ENCODE results near the gene LY6G6C. TPM values are rescaled to one million over a fixed set of nuclear protein-coding genes. Genes with fewer than 3 reads are reported as not detected.

The LY6G6C gene
- total RNA-seq, 5 donors from 2014 or later (not counting 1 experiment from before 2014, with no cell fraction given), result not detected

GRCh38 chr6:31761343-31761742 is 39.8 kb upstream of the LY6G6C start:
- POLR2A ChIA-PET, result no interaction called here
- Histone ChIP-seq H3K27ac (ENCODE audit: low read length) (no peak overlapping the region), H3K27me3 (replicated peaks in 1 of 2; ENCODE audit: control insufficient read depth in 2 of 2, extremely low read depth in 1 of 2, insufficient read depth in 2 of 2, low read length in 1 of 2) (no peaks in the 10 kb centered on the region), H3K36me3 (ENCODE audit: control insufficient read depth in 2 of 2, extremely low read depth in 1 of 2, insufficient read depth in 1 of 2, low read length in 1 of 2) (no peaks in the 10 kb centered on the region), H3K4me1 (ENCODE audit: control insufficient read depth in 1 of 2, extremely low read depth in 1 of 2, insufficient read depth in 2 of 2, low read length in 2 of 2) (no peaks in the 10 kb centered on the region), H3K4me3 (ENCODE audit: control insufficient read depth in 1 of 2, extremely low read depth in 1 of 2, low read length in 1 of 2) (no peak overlapping the region), H3K9me3 (no peaks in the 10 kb centered on the region)
- Mint-ChIP-seq H3K4me3 (no peak overlapping the region), H3K27me3 (no peaks in the 10 kb centered on the region), H3K27ac (no peak overlapping the region), H3K9me3 (no peaks in the 10 kb centered on the region), H3K4me1 (peaks cover 0 to 9% (median 0%) of the 10 kb centered on the region in 3 donors), H3K36me3 (peaks cover 32% of the 10 kb centered on the region)
- no peak for DNase-seq
- CTCF ChIA-PET, result no interaction called here
- ATAC-seq (replicated peaks in 1 of 4), result no peak
- 100% methylated on average over 4 of the region's 8 CpGs for WGBS (ENCODE audit: insufficient coverage)

- DNase-seq, result no peak
- Mint-ChIP-seq H3K4me3 (no peak overlapping the region), H3K9me3 (no peaks in the 10 kb centered on the region), H3K27ac (no peak overlapping the region), H3K27me3 (no peaks in the 10 kb centered on the region), H3K4me1 (peaks cover 0 to 9% (median 0%) of the 10 kb centered on the region in 3 donors), H3K36me3 (peaks cover 32% of the 10 kb centered on the region)
- no CpG with 5 or more reads among the region's 5 CpGs for WGBS (ENCODE audit: insufficient coverage)
- no peak overlapping the region for H3K27ac ChIP-seq (ENCODE audit: low read length)
- no peak for ATAC-seq (replicated peaks in 1 of 4)
- ChIA-PET CTCF (interaction anchor here in 1 of 2 donors (0.7 kb wide), 1 partner anchor 70 kb away, joined by 8 read pairs; no protein-coding TSS in a partner anchor), POLR2A (no interaction called here)
- no peaks in the 10 kb centered on the region for H3K36me3 ChIP-seq (ENCODE audit: control insufficient read depth in 2 of 2, extremely low read depth in 1 of 2, insufficient read depth in 1 of 2, low read length in 1 of 2)
- no peak overlapping the region for H3K4me3 ChIP-seq (ENCODE audit: control insufficient read depth in 1 of 2, extremely low read depth in 1 of 2, low read length in 1 of 2)
- no peaks in the 10 kb centered on the region for H3K27me3 ChIP-seq (replicated peaks in 1 of 2; ENCODE audit: control insufficient read depth in 2 of 2, extremely low read depth in 1 of 2, insufficient read depth in 2 of 2, low read length in 1 of 2)
- no peaks in the 10 kb centered on the region for H3K4me1 ChIP-seq (ENCODE audit: control insufficient read depth in 1 of 2, extremely low read depth in 1 of 2, insufficient read depth in 2 of 2, low read length in 2 of 2)
- no peaks in the 10 kb centered on the region for H3K9me3 ChIP-seq
Observed at GRCh38 chr6:31760790-31761189, 39.2 kb upstream of the LY6G6C start.

GRCh38 chr6:31758281-31758680 is 36.7 kb upstream of the LY6G6C start:
- Mint-ChIP-seq H3K4me3 (no peak overlapping the region), H3K27me3 (no peaks in the 10 kb centered on the region), H3K27ac (no peak overlapping the region), H3K9me3 (no peaks in the 10 kb centered on the region), H3K4me1 (peaks cover 0 to 9% (median 0%) of the 10 kb centered on the region in 3 donors), H3K36me3 (peaks cover 28% of the 10 kb centered on the region)
- CTCF ChIA-PET, result no interaction called here
- H3K9me3 ChIP-seq, result no peaks in the 10 kb centered on the region
- no peaks in the 10 kb centered on the region for H3K27me3 ChIP-seq (replicated peaks in 1 of 2; ENCODE audit: control insufficient read depth in 2 of 2, extremely low read depth in 1 of 2, insufficient read depth in 2 of 2, low read length in 1 of 2)
- H3K4me3 ChIP-seq (ENCODE audit: control insufficient read depth in 1 of 2, extremely low read depth in 1 of 2, low read length in 1 of 2), result no peak overlapping the region
- ATAC-seq (replicated peaks in 1 of 4) (no peak), DNase-seq (no peak)
- POLR2A ChIA-PET, result no interaction called here
- H3K36me3 ChIP-seq (ENCODE audit: control insufficient read depth in 2 of 2, extremely low read depth in 1 of 2, insufficient read depth in 1 of 2, low read length in 1 of 2), result no peaks in the 10 kb centered on the region
- WGBS (ENCODE audit: insufficient coverage), result 100% methylated on average over 1 of the region's 2 CpGs
- H3K27ac ChIP-seq (ENCODE audit: low read length), result no peak overlapping the region
- no peaks in the 10 kb centered on the region for H3K4me1 ChIP-seq (ENCODE audit: control insufficient read depth in 1 of 2, extremely low read depth in 1 of 2, insufficient read depth in 2 of 2, low read length in 2 of 2)

DNA sequence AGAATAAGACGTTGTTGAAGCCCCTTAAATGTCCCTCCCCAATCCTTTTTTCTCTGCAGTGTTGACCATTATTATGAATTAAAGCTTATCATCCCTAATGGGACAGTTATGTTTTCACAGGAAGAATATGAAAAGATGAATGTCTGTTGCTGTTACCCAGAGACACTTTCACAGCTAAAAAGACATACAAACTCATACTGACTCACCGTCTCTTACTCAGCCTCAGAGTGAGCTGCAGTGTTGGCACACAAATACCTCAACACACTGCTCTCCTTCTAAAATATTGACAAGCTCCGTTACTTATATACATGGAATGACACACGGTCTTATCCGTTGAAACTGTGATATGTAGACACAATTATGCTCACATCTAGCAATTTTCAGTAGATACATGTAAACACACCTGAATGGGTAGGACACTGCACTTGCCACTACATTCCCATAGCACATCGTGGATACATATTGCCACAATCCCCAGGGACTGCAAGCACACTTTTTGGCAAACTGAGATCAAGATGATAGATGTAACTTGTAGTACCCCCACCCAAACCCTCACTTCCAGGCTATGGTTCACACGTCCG is 31.3 kb upstream of the LY6G6C start:
- Histone ChIP-seq H3K4me3 (ENCODE audit: control insufficient read depth in 1 of 2, extremely low read depth in 1 of 2, low read length in 1 of 2) (no peak overlapping the region), H3K36me3 (ENCODE audit: control insufficient read depth in 2 of 2, extremely low read depth in 1 of 2, insufficient read depth in 1 of 2, low read length in 1 of 2) (no peaks in the 10 kb centered on the region), H3K27me3 (replicated peaks in 1 of 2; ENCODE audit: control insufficient read depth in 2 of 2, extremely low read depth in 1 of 2, insufficient read depth in 2 of 2, low read length in 1 of 2) (no peaks in the 10 kb centered on the region), H3K4me1 (ENCODE audit: control insufficient read depth in 1 of 2, extremely low read depth in 1 of 2, insufficient read depth in 2 of 2, low read length in 2 of 2) (no peaks in the 10 kb centered on the region), H3K9me3 (no peaks in the 10 kb centered on the region), H3K27ac (ENCODE audit: low read length) (no peak overlapping the region)
- DNase-seq, result no peak
- 97% methylated on average over 4 of the region's 8 CpGs for WGBS (ENCODE audit: insufficient coverage)
- no peak overlapping the region for H3K27ac Mint-ChIP-seq
- H3K36me3 Mint-ChIP-seq, result no peaks in the 10 kb centered on the region
- no peak overlapping the region for H3K4me3 Mint-ChIP-seq
- CTCF ChIA-PET, result interaction anchor here in 1 of 2 donors (1.1 kb wide), 1 partner anchor 17 kb away, joined by 3 read pairs; no protein-coding TSS in a partner anchor
- no peaks in the 10 kb centered on the region for H3K9me3 Mint-ChIP-seq
- no peak for ATAC-seq (replicated peaks in 1 of 4)
- no peaks in the 10 kb centered on the region for H3K4me1 Mint-ChIP-seq
- no peaks in the 10 kb centered on the region for H3K27me3 Mint-ChIP-seq
- POLR2A ChIA-PET, result interaction anchor here in 1 of 2 donors (0.6 to 0.7 kb wide), 2 partner anchors 32 to 941 kb away, joined by 3 to 8 read pairs; no protein-coding TSS in a partner anchor

DNA sequence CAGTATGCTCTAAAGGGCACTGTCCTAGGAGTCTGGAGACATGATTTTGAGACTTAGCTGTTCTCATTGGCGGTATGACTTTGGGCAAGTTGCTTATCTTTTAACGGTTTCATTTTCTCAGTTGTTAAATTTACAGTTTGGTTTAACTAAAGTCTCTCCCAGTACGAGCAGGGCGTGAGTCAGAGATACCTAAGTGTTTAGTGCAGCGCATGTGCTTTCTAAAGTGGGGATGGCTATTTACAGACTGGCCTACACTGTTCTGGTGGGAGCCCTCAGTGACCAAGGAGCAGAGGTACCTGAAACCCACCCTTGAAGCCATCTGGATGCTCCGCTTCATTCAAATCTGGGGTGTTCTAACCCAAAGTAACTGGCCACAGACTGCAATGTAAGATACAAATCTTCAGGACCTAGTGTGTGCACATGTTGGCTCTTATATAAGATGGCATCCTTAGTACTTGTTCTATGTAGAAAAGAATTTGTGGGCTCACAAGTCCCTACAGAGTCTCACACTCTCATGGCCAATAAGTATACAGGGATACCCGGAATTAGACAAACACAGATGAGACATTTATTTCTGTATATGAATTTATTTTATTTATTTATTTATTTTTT is 29.0 kb upstream of the LY6G6C start:
- ChIA-PET CTCF (no interaction called here), POLR2A (no interaction called here)
- Mint-ChIP-seq H3K4me3 (no peak overlapping the region), H3K27ac (no peak overlapping the region), H3K9me3 (no peaks in the 10 kb centered on the region), H3K4me1 (no peaks in the 10 kb centered on the region), H3K36me3 (no peaks in the 10 kb centered on the region), H3K27me3 (no peaks in the 10 kb centered on the region)
- Histone ChIP-seq H3K27ac (ENCODE audit: low read length) (no peak overlapping the region), H3K27me3 (replicated peaks in 1 of 2; ENCODE audit: control insufficient read depth in 2 of 2, extremely low read depth in 1 of 2, insufficient read depth in 2 of 2, low read length in 1 of 2) (no peaks in the 10 kb centered on the region), H3K4me1 (ENCODE audit: control insufficient read depth in 1 of 2, extremely low read depth in 1 of 2, insufficient read depth in 2 of 2, low read length in 2 of 2) (no peaks in the 10 kb centered on the region), H3K4me3 (ENCODE audit: control insufficient read depth in 1 of 2, extremely low read depth in 1 of 2, low read length in 1 of 2) (no peak overlapping the region), H3K9me3 (no peaks in the 10 kb centered on the region), H3K36me3 (ENCODE audit: control insufficient read depth in 2 of 2, extremely low read depth in 1 of 2, insufficient read depth in 1 of 2, low read length in 1 of 2) (peaks cover 0 to 3% of the 10 kb centered on the region in 2 donors)
- ATAC-seq (replicated peaks in 1 of 4) (no peak), DNase-seq (no peak)
- 95% methylated on average over 5 of the region's 7 CpGs for WGBS (ENCODE audit: insufficient coverage)

DNA sequence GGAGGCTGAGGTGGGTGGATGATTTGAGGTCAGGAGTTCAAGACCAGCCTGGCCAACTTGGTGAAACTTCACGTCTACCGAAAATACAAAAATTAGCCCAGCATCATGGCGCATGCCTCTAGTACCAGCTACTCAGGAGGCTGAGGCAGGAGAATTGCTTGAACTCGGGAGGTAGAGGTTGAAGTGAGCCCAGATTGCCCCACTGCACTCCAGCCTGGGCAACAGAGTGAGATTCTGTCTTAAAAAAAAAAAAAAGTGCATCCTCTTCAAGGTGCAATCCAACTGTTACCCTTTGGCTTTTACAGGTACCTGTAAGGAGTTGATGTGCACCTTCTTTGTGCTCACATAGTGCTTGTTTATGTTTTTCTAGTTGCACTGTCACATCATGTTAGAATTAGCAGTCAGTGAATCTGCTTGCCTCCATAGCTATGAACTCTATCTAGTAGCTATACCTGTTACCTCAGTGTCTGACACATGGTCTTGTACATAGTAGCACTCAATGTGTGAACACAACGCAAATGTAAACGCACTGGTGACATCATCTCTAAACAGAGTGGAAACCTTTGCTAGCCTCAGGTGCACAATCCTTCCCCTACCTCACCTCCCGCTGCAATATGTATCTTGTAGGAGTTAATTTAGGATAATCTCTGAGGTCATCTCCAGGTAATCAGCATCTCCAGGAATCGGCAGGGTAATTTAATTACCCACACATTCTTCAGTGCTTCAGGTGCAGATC is 27.9 kb upstream of the LY6G6C start:
- Histone ChIP-seq H3K27ac (ENCODE audit: low read length) (no peak overlapping the region), H3K4me1 (ENCODE audit: control insufficient read depth in 1 of 2, extremely low read depth in 1 of 2, insufficient read depth in 2 of 2, low read length in 2 of 2) (no peaks in the 10 kb centered on the region), H3K4me3 (ENCODE audit: control insufficient read depth in 1 of 2, extremely low read depth in 1 of 2, low read length in 1 of 2) (no peak overlapping the region), H3K9me3 (no peaks in the 10 kb centered on the region), H3K27me3 (replicated peaks in 1 of 2; ENCODE audit: control insufficient read depth in 2 of 2, extremely low read depth in 1 of 2, insufficient read depth in 2 of 2, low read length in 1 of 2) (no peaks in the 10 kb centered on the region), H3K36me3 (ENCODE audit: control insufficient read depth in 2 of 2, extremely low read depth in 1 of 2, insufficient read depth in 1 of 2, low read length in 1 of 2) (peaks cover 0 to 3% of the 10 kb centered on the region in 2 donors)
- Mint-ChIP-seq H3K9me3 (no peaks in the 10 kb centered on the region), H3K27ac (no peak overlapping the region), H3K4me3 (no peak overlapping the region), H3K4me1 (no peaks in the 10 kb centered on the region), H3K27me3 (no peaks in the 10 kb centered on the region), H3K36me3 (no peaks in the 10 kb centered on the region)
- ATAC-seq (replicated peaks in 1 of 4) (no peak), DNase-seq (no peak)
- 100% methylated on average over 2 of the region's 8 CpGs for WGBS (ENCODE audit: insufficient coverage)
- POLR2A ChIA-PET, result interaction anchor here in 1 of 2 donors (0.6 kb wide), 1 partner anchor 118 kb away, joined by 3 read pairs; no protein-coding TSS in a partner anchor
- CTCF ChIA-PET, result no interaction called here
